VCaP (cell line): Measurements from ENCODE around the gene HTR2B.

Experiments used
- H3K27ac ChIP-seq: fragments of 450-650 bp; 2 replicates; pipeline ENCODE4 v1.5.1; 2017
- TF ChIP-seq, protein P1 (sequence below): fragments of 450-650 bp; conservative IDR thresholded peaks from 2 replicates; pipeline ENCODE4 v1.5.1; 2017; ENCODE audit warnings: mild to moderate bottlenecking, moderate library complexity

Gene HTR2B

DNA sequence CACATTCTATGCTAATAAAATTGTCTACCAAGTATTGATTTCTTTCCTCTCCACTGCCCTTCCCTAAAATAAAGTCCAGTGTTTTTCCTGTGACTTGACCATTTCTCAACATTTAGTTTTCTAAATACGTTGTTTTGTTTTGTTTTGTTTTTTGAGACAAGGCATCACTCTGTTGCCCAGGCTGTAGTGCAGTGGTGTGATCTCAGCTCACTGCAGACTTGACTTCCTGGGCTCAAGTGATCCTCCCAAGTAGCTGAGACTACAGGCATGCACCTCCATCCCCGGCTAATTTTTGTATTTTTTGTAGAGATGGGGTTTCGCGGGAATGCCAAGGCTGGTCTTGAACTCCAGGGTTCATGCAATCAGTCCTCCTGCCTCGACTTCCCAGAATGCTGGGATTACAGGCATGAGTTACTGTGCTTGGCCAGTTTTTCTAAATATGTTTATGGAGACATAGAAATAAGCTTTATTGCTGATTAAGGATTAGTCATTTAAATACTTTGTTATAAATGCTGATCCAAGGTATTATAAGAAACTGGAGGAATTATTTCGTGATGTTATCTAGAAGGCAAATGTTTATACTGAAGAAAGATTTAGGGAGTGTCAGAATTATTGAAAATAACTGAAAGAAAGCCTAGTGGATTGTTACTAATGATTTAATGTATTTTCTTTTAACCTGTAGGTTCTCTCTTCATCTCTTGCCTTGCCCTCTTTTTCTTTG lies 5.7 kb upstream of the HTR2B start:
- H3K27ac ChIP-seq: no peak overlapping the region
- TF ChIP-seq, protein P1, sequence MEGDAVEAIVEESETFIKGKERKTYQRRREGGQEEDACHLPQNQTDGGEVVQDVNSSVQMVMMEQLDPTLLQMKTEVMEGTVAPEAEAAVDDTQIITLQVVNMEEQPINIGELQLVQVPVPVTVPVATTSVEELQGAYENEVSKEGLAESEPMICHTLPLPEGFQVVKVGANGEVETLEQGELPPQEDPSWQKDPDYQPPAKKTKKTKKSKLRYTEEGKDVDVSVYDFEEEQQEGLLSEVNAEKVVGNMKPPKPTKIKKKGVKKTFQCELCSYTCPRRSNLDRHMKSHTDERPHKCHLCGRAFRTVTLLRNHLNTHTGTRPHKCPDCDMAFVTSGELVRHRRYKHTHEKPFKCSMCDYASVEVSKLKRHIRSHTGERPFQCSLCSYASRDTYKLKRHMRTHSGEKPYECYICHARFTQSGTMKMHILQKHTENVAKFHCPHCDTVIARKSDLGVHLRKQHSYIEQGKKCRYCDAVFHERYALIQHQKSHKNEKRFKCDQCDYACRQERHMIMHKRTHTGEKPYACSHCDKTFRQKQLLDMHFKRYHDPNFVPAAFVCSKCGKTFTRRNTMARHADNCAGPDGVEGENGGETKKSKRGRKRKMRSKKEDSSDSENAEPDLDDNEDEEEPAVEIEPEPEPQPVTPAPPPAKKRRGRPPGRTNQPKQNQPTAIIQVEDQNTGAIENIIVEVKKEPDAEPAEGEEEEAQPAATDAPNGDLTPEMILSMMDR: no peak

DNA sequence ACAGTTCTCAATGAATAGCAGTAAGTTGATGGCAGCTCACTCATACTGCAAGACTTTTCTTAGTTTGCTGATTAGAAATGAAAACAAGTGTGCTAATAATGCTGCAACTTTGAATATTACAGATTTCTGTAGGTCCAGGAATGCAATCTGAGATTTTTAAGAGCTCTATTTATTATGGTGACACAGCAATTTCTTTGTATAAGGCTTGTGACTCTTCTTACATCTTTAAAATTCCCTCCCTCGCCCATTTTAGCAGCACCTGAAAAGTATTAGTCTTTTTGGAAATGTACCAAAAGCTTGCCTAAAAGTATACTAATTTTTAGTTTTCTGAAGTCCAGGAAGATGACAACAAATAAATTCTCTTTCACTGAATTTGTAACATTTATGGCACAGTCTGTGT lies 4.4 kb upstream of the HTR2B start:
- no peak overlapping the region for H3K27ac ChIP-seq
- TF ChIP-seq, protein P1: no peak

DNA sequence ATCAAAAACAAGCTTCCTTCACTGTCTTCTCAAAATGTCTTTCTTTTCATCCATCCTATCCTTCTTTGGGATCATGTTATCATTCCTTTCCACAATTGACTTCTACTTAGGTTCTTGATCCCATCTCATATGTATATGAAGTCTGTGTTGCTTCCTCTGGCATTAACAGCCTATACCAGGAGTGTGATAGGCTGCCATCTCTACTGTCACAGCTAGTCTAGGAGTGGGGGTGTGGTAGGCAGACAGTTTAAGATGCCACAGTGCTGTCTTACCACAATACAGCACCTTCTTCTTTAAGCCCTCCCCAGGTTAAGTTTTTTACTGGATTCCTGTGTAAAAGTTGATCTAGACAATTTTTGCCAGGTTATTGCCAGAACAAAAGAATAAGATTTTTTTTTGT lies 3.7 kb upstream of the HTR2B start:
- TF ChIP-seq, protein P1: no peak
- no peak overlapping the region for H3K27ac ChIP-seq

DNA sequence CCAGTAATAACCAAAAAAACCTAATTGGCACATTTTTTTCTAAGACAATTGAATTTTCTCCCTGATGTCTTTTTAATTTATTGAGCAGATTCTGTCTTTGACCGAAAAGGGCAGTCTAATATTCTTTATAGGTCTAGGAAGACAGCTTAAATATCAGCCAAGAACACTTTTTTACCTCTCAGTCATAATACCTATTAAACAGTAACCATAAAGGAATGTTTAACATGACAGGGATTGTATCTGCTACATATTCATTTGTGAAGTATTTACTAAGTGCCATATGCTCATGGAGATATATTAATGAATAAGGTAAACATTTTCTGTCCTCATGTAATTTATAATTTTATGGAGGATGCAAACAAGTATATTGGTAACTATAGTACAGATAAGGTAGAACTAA lies 3.1 kb upstream of the HTR2B start:
- TF ChIP-seq, protein P1: no peak
- no peak overlapping the region for H3K27ac ChIP-seq

DNA sequence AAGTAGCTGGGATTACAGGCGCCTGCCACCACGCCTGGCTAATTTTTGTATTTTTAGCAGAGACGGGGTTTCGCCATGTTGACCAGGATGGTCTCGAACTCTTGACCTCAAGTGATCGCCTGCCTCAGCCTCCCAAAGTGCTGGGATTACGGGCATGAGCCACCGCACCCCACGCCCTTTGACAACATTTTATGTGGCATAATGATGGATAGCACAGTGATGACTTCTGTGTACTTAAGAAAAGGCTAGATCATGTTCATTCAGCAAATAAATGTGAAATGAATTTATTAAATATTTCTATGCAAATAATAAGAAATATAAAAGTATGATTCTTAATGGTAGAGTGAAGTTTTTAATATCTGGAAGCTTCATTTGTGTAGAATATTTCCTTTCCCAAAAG lies 2.6 kb upstream of the HTR2B start:
- TF ChIP-seq, protein P1: no peak
- H3K27ac ChIP-seq: no peak overlapping the region

DNA sequence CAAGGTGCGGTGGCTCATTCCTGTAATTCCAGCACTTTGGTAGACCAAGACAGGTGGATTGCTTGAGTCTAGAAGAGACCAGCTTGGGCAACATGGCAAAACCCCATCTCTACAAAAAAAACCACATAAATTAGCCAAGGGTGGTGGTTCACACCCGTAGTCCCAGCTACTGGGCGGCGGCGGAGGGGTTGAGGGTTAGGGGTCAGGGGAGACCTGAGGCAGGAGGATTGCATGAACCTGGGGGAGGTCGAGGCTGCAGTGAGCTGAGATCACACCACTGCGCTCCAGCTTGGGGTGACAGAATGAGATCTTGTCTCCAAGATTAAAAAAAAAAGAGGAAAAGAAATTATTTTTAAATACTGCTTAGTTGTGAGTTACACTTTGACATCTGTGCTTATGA lies 1.3 kb upstream of the HTR2B start:
- no peak overlapping the region for H3K27ac ChIP-seq
- TF ChIP-seq, protein P1: no peak

DNA sequence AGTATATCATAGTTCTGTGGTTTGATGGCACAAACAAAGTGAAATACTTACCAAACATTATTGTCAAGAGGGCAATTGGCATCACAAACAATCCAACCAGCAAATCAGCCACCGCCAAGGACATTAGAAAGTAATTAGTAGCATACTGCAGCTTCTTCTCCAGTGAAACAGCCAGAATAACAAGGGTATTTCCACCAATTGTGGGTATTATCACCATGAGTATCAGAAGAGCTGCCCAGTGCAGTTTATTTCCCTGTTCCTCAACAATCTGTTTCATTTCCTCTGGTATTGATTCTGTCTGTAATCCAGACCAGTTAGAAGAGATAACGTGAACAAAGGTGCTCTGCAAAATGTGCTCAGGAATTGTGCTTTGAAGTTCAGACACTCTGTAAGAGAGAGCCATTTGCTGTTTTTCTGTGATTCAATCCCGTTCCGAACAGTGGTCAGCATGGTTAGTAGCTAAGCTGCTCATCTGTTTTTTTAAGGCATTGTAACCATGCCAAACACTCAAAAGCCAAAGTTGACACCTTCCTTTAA lies 1.4 kb downstream of the HTR2B start:
- H3K27ac ChIP-seq: no peak overlapping the region

More for the DNA sequence above, 1.4 kb downstream of the HTR2B start:
- TF ChIP-seq, protein P1: no peak
